CD4-positive, alpha-beta T cell treated with Interleukin-15 for 4 hours (primary cell): Measurements from ENCODE around the gene GPRIN3.
A peak's percentile ranks its signal among the peaks of the same experiment; 100 is the strongest.

Experiments
- DNase-seq: peaks from one replicate; pipeline ENCODE4 v3.0.0-alpha.2; 2020; ENCODE audit warnings: low spot score

The GPRIN3 gene

GRCh38 chr4:89290727-89291516 lies 16.7 kb downstream of the GPRIN3 start:
- no peak for DNase-seq

DNA sequence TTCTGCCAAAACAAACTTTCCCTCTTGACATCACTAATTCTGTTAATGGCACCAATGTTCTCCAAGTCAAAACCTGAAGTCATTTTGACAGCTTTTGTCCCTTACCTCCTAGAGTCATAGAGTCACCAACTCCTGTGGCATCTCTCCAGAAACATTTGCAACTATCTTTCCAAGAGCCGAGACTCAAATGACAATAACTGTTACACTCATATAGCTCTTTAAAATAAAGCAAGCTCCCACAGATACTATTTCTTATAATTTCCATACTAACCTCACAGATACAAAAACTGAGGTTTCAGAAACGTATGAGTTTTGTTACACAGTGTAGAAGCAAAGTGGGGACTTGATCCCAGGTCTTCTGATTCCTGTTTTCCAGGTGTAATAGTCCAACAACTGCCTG lies 18.3 kb downstream of the GPRIN3 start:
- no peak for DNase-seq

DNA sequence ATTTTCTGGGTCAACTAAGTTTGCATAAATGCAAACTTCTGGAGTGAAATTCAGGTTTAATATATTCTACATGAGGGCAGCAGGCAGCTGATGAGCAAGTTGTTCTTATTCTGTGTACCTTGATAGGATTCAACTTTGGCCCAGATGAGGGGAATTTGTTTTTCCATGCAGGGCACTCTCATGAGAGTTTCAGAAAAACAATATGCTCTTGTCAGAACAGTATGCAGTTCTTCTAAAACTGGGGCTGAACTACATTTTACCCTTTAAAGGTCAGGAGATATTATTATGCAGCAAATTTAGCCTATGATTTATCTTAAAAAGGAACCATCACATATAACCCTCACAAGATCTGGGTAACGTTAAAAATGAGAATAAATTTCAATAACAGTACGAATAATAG lies 19.2 kb downstream of the GPRIN3 start:
- no peak for DNase-seq

DNA sequence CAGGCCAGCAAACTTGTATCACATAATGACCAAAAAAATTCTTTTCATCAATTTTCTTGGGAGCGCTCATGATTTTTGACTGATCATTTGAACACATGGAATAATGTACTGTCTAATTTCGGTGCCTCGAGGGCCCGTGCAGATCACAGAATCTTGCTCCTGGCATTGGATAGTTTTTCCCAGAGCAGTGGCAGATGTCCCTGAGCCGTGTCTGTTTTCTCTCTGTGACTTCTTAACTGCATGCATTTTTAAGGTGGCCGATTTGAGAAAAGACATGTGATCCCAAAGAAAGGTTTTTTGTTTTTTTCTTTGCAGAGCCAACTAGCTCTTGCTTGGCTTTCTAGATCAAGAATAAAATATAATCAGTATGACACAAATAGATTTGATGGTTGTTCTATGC lies 19.7 kb downstream of the GPRIN3 start:
- no peak for DNase-seq

GRCh38 chr4:89285745-89286144 lies 21.9 kb downstream of the GPRIN3 start:
- no peak for DNase-seq

- DNase-seq: peak; percentile 53
These were observed 22.8 kb downstream of the GPRIN3 start for GRCh38 chr4:89284828-89285227.

DNA sequence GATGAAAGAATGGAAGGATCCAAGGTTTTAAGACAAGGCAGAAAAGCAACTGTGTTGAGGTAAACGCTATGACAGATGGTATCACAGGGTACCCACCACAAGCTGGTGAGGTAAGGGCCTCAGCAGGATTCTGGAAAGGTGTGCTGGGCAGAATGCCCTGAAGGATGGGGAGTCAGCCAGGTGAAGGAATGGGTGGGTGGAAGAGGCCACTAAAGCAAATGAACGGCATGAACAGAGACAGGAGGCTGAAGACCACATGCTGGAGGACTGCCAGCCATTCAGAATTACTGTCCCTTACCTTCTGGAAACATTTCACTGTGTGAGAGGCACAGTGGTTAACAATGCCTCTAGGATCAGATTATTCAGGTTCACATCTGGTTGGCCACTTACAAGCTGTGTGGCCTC lies 23.6 kb downstream of the GPRIN3 start:
- no peak for DNase-seq

GRCh38 chr4:89283226-89284009 lies 24.2 kb downstream of the GPRIN3 start:
- peak; percentile 77 for DNase-seq

GRCh38 chr4:89279385-89279784 lies 28.2 kb downstream of the GPRIN3 start:
- no peak for DNase-seq

GRCh38 chr4:89277412-89277811 lies 30.2 kb downstream of the GPRIN3 start:
- no peak for DNase-seq

DNA sequence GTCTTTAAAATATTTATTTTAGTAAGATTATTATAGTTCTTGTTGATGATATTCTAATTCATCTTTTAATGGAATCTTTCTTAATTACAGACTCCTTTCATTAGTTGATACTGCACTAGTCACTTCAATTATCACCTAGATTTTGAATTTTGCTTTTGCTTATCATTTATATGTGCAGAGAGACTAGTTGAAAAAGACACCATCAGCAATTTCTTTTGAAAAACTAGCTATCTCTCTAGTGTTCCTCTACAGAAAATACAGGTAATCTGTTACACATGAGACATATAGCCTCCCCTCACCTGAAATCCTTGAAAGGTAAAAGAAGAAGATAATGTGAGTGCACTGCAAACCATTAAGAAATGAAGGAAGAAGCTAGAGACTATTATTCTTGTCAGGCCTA lies 31.3 kb downstream of the GPRIN3 start:
- DNase-seq: no peak

- no peak for DNase-seq
These were observed 32.0 kb downstream of the GPRIN3 start for GRCh38 chr4:89275587-89275986.

DNA sequence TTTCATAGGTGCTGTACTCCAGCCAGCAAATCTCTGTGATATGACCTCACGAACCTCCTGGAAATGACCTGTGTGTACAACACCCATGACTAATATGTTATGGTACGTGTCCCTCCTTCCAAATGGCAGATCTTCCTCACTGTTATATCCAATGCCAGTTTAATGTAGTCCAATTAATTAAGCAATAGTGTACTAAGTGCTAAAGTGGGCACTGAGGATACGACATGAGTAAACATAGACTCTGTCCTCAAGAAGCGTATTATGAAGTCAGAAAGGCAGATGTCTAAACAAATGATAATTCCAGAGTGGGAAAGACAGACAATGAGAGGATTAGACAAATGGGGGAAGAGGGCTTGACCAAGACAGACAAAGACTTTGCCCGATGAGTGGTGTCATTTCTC lies 33.9 kb downstream of the GPRIN3 start:
- DNase-seq: no peak

DNA sequence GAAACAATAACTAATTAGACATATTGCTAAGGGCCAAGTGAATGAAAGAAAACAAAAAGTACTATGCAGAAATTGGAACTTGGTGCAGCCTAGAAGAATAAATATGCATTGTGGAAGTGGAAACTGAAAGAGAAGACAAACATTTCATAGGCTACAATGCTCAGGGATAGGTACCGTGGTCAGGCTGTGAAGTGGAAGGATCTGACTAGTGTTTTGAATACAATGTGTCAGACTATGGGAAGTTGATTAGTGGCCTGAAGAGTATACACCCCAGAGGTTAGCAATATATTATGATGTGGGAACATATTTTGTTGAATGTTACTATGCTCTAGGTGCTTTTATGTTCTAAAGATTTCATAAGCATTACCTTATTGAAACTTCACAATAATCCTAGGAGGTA lies 36.8 kb downstream of the GPRIN3 start:
- no peak for DNase-seq

DNA sequence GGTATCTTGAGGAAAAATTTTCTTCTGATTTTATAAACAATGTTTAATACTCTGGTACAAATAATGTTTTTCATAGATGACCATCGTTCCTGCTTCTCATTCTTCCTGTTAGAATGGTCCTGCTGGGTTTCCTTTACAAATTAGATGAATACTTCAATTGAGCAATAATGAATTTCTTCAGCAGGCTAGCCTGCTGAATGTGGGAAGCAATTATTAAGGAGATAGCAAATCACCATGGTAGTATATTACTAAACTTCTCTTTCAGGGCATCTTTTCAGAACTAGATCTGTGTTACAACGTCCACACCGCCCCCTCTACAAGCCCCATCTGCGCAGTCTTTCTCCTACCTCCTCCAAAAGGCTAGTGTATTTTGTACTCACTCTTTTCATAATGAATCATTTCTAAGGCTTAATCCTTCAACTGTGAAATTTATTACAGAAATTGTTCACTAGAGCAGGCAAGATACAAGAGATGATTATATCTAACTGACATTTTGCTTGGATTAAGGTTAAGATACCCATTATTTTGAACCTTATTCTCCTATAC lies 38.4 kb downstream of the GPRIN3 start:
- DNase-seq: no peak

- DNase-seq: no peak
These were observed 38.9 kb downstream of the GPRIN3 start for GRCh38 chr4:89268679-89269078.

DNA sequence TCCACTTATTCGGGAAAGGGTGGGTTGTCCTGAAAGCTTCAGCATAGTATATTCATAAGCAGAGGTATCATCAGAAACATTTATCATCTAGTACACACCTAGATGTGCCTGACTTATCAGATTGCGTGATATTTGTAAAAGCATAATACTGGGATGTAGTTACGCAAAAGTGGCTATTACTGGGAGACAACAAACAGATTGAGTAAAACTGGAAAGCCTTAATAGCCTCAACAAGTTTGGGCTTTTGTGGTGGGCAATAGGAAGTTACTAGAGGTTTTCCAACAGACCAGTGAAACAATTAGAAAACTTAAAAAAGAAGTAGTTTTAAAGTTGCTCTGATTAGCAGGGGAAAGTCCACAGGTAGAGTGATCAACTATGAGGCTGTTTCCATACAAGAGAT lies 39.8 kb downstream of the GPRIN3 start:
- DNase-seq: no peak

- no peak for DNase-seq
These were observed 40.2 kb downstream of the GPRIN3 start for GRCh38 chr4:89267392-89267791.

- no peak for DNase-seq
These were observed 41.5 kb downstream of the GPRIN3 start for GRCh38 chr4:89266128-89266527.

DNA sequence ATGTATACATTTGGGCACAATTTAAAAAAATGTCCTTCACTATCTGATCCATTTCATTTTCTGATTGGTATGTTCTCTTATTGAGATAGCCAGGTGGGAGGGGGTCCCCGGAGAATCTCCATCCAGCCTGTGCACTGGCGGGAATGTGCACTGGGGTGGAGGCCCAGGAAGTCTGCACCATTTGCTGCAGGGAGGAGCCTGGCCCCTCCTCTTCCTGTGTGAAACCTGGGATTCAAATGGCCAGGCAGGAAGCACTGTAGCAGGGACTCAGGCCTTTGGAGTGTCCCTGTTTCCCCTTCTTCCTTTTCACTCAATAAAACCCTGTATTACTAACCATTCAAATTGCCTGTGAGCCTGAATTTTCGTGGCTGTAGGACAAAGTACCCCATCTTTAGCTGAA lies 44.3 kb downstream of the GPRIN3 start:
- DNase-seq: no peak

DNA sequence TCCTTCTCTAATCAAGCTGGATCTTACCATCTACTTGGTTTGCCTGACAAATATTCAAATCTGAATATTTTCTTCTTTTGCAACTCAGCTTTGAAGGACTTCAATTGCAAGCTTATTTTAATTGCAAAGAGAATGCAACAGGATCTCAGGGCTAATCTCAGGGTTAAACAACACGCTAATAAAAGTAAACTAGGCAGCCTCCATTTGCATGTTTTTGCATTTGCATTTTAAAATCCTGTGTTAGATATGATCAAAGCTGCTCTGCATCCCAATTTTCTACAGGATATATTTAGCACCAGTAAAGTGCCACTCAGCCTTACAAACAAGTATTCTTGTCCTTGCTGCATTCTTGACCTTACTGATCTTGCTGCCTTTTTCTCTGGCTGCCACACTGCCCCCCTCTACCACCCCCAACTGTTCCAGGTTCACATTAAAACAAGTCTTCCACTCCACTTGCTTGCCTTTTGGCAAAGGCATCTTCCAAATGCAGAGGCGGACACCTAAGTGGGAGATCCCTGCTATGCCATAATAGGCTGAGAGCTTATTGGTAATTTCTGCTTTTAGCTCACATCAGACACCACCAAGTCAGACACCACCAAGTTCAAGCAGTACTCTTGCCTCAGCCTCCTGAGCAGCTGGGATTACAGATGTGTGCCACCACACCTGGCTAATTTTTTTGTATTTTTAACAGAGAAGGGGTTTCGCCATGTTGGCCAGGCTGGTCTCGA lies 48.1 kb downstream of the GPRIN3 start:
- DNase-seq: no peak

DNA sequence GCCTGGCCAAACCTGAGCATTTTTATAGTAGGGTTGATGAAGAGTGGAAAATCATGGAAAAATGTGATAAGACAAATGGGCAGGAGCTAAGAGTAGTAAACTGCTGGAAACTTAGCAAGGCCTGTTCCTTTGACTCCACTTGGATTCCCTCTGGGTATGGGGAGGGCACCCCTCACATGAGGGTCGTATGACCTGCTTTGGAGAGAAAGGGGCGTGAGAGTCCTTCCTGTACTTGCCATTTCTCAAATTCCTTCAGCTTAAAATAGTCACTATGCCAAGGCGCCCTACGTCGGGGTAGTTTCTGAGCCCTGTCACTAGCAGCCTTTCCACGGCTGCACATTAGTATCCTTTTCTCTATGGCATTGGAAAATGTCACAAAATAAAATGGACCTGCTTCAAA lies 49.1 kb downstream of the GPRIN3 start:
- DNase-seq: no peak

GRCh38 chr4:89257376-89257775 lies 50.2 kb downstream of the GPRIN3 start:
- no peak for DNase-seq
